ENCODE data around the gene KHK. TPM values are rescaled to one million over a fixed set of nuclear protein-coding genes. Genes with fewer than 3 reads are reported as not detected.
A peak's percentile ranks its signal among the peaks of the same experiment; 100 is the strongest.

Gene KHK
- total and polyA plus RNA-seq, 9 of the 15 experiments (the other 6 are each of a cell fraction or from before 2014, with no cell fraction given), result 1.5 to 10.7 (median 5.2) TPM

DNA sequence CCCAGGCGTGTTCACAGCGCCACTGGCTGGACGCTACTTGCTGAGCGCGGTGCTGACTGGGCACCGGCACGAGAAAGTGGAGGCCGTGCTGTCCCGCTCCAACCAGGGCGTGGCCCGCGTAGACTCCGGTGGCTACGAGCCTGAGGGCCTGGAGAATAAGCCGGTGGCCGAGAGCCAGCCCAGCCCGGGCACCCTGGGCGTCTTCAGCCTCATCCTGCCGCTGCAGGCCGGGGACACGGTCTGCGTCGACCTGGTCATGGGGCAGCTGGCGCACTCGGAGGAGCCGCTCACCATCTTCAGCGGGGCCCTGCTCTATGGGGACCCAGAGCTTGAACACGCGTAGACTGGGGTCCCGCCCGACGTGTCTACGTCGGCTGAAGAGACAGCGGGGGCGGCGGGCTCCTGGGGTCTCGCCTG is 891 bp upstream of the KHK start (continued):
- TF ChIP-seq PCBP1 (IDR thresholded peaks at IDR 0.05; ENCODE audit: low read depth, low read length, poor library complexity, severe bottlenecking) (peak; percentile 22), BACH1 (tag; IDR thresholded peaks at IDR 0.05) (no peak), SRSF7 (optimal IDR thresholded peaks at IDR 0.05; ENCODE audit: low read depth, low read length) (no peak), KLF1 (tag; IDR thresholded peaks at IDR 0.05) (peak; percentile 69; the same call in 1 of the 2 replicates), POU5F1 (IDR thresholded peaks at IDR 0.05; ENCODE audit: borderline replicate concordance, low read depth, low read length, partially characterized antibody) (no peak), POLR2AphosphoS5 (IDR thresholded peaks at IDR 0.05; ENCODE audit: control insufficient read depth, insufficient read depth, low read depth, low read length) (no peak), SNIP1 (IDR thresholded peaks at IDR 0.05; ENCODE audit: low read depth) (no peak), YY1 (IDR thresholded peaks at IDR 0.05; ENCODE audit: borderline replicate concordance in 1 of 3, control insufficient read depth in 1 of 3, extremely low read depth in 1 of 3, insufficient read depth in 3 of 3, insufficient read length in 1 of 3, insufficient replicate concordance in 2 of 3, low read depth in 1 of 3, low read length in 2 of 3) (peak in 1 of 3 experiments; percentile 25), CREM (IDR thresholded peaks at IDR 0.05; ENCODE audit: low read depth) (peak; percentile 28; the same call in 1 of the 2 replicates), SMC3 (conservative IDR thresholded peaks at IDR 0.05; ENCODE audit: insufficient read depth, low read depth, low read length) (0 out of 2 replicates have a peak, but pooled peaks have one; percentile 25), KLF6 (CRISPR knock-in tag; IDR thresholded peaks at IDR 0.05; ENCODE audit: borderline replicate concordance) (peak; percentile 46; the same call in 1 of the 2 replicates), HNRNPL (IDR thresholded peaks at IDR 0.05; ENCODE audit: low read depth, low read length) (0 out of 2 replicates have a peak, but pooled peaks have one; percentile 63), RBBP5 (IDR thresholded peaks at IDR 0.05; ENCODE audit: borderline replicate concordance, insufficient read depth, low read length, poor library complexity, severe bottlenecking) (peak; percentile 2), HNRNPLL (IDR thresholded peaks at IDR 0.05; ENCODE audit: low read depth, low read length, poor library complexity, severe bottlenecking) (peak; percentile 78), MAFK (IDR thresholded peaks at IDR 0.05; ENCODE audit: low read length) (peak; percentile 39; the same call in 1 of the 2 replicates)
- TF ChIP-seq, protein P1, sequence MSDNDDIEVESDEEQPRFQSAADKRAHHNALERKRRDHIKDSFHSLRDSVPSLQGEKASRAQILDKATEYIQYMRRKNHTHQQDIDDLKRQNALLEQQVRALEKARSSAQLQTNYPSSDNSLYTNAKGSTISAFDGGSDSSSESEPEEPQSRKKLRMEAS (CRISPR knock-in tag; IDR thresholded peaks at IDR 0.05), result peak; percentile 52; the same call in 1 of the 2 replicates
- TF ChIP-seq, protein P2, sequence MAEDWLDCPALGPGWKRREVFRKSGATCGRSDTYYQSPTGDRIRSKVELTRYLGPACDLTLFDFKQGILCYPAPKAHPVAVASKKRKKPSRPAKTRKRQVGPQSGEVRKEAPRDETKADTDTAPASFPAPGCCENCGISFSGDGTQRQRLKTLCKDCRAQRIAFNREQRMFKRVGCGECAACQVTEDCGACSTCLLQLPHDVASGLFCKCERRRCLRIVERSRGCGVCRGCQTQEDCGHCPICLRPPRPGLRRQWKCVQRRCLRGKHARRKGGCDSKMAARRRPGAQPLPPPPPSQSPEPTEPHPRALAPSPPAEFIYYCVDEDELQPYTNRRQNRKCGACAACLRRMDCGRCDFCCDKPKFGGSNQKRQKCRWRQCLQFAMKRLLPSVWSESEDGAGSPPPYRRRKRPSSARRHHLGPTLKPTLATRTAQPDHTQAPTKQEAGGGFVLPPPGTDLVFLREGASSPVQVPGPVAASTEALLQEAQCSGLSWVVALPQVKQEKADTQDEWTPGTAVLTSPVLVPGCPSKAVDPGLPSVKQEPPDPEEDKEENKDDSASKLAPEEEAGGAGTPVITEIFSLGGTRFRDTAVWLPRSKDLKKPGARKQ (CRISPR knock-in tag; IDR thresholded peaks at IDR 0.05), result no peak
- TF ChIP-seq, protein P3, sequence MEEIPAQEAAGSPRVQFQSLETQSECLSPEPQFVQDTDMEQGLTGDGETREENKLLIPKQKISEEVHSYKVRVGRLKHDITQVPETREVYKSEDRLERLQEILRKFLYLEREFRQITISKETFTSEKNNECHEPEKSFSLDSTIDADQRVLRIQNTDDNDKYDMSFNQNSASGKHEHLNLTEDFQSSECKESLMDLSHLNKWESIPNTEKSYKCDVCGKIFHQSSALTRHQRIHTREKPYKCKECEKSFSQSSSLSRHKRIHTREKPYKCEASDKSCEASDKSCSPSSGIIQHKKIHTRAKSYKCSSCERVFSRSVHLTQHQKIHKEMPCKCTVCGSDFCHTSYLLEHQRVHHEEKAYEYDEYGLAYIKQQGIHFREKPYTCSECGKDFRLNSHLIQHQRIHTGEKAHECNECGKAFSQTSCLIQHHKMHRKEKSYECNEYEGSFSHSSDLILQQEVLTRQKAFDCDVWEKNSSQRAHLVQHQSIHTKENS (CRISPR knock-in tag; IDR thresholded peaks at IDR 0.05), result no peak
- TF ChIP-seq, protein P4, sequence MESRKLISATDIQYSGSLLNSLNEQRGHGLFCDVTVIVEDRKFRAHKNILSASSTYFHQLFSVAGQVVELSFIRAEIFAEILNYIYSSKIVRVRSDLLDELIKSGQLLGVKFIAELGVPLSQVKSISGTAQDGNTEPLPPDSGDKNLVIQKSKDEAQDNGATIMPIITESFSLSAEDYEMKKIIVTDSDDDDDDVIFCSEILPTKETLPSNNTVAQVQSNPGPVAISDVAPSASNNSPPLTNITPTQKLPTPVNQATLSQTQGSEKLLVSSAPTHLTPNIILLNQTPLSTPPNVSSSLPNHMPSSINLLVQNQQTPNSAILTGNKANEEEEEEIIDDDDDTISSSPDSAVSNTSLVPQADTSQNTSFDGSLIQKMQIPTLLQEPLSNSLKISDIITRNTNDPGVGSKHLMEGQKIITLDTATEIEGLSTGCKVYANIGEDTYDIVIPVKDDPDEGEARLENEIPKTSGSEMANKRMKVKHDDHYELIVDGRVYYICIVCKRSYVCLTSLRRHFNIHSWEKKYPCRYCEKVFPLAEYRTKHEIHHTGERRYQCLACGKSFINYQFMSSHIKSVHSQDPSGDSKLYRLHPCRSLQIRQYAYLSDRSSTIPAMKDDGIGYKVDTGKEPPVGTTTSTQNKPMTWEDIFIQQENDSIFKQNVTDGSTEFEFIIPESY (CRISPR knock-in tag; IDR thresholded peaks at IDR 0.05), result peak; percentile 82
- TF ChIP-seq, protein P5, sequence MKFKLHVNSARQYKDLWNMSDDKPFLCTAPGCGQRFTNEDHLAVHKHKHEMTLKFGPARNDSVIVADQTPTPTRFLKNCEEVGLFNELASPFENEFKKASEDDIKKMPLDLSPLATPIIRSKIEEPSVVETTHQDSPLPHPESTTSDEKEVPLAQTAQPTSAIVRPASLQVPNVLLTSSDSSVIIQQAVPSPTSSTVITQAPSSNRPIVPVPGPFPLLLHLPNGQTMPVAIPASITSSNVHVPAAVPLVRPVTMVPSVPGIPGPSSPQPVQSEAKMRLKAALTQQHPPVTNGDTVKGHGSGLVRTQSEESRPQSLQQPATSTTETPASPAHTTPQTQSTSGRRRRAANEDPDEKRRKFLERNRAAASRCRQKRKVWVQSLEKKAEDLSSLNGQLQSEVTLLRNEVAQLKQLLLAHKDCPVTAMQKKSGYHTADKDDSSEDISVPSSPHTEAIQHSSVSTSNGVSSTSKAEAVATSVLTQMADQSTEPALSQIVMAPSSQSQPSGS (CRISPR knock-in tag; IDR thresholded peaks at IDR 0.05), result no peak
